Endothelial cell of umbilical vein (primary cell): ENCODE results near the gene DCLK1. TPM values are rescaled to one million over a fixed set of nuclear protein-coding genes. Genes with fewer than 3 reads are reported as not detected.
A peak's percentile ranks its signal among the peaks of the same experiment; 100 is the strongest.

Experiments
- BruUV-seq: library from RNA; stranded (reverse); fragments of 400-500 nt; replicated peaks from 2 replicates; lab custom pipeline; 2021; lab: Mats Ljungman, UMichigan
- CTCF ChIA-PET: fragments of 300-600, 350-600 bp; sonication (Branson Sonifier 250); formaldehyde crosslinking; loops from one replicate; lab custom pipeline; 2021; ENCODE audit warnings: antibody characterized with exemption, inconsistent platforms; lab: Charles Lee
- POLR2A ChIA-PET: fragments of 300-600, 350-600 bp; sonication (Branson Sonifier 250); formaldehyde crosslinking; loops from one replicate; lab custom pipeline; 2021; ENCODE audit warnings: antibody characterized with exemption, inconsistent platforms; lab: Charles Lee
- DNase-seq: peaks from one replicate; pipeline ENCODE4 v3.0.0-alpha.2; 2011; ENCODE audit warnings: low read depth, low spot score
- FAIRE-seq: peaks from 2 replicates; lab custom pipeline; 2011; peaks lifted over from hg19 to GRCh38; lab: Jason Lieb, UNC
- H2AFZ ChIP-seq: 2 replicates; pipeline ENCODE4 v1.6.0; 2012; ENCODE audit warnings: low read depth, low read length, control low read depth, inconsistent platforms
- H3K27ac ChIP-seq: 2 replicates; pipeline ENCODE4 v1.5.1; 2011; ENCODE audit warnings: low read depth, mild to moderate bottlenecking, control low read depth, low read length, moderate library complexity; ENCODE audit not compliant: insufficient read depth
- H3K27me3 ChIP-seq, 2 experiments: 2 replicates each; pipeline versions ENCODE4 v1.6.0 to v1.6.1; 2011; ENCODE audit warnings: low read length in 2 of 2, mixed read lengths in 1 of 2; ENCODE audit not compliant: control insufficient read depth in 2 of 2, insufficient read depth in 2 of 2
- H3K36me3 ChIP-seq, 2 experiments: 2 replicates in 1 of 2; 3 replicates in 1 of 2; pipeline ENCODE4 v1.5.1; 2011; ENCODE audit warnings: low read length in 2 of 2, mild to moderate bottlenecking in 1 of 2, moderate library complexity in 1 of 2; ENCODE audit not compliant: control insufficient read depth in 2 of 2, insufficient read depth in 2 of 2; ENCODE audit errors: extremely low read depth in 1 of 2
- H3K4me1 ChIP-seq: 3 replicates; pipeline ENCODE4 v1.5.1; 2011; ENCODE audit warnings: mild to moderate bottlenecking, low read length; ENCODE audit not compliant: control insufficient read depth, insufficient read depth; ENCODE audit errors: extremely low read depth
- H3K4me2 ChIP-seq: 2 replicates; pipeline ENCODE4 v1.6.1; 2011; ENCODE audit warnings: low read length, control low read depth, mixed read lengths; ENCODE audit not compliant: insufficient read depth
- H3K4me3 ChIP-seq, 3 experiments: fragments of 200-600 bp in 1 of 3; sonication (generic), shearing (Covaris generic) in 1 of 3; replicated peaks in 1 of 3; 2 replicates each; pipeline ENCODE4 v1.5.1; 2011 to 2016; ENCODE audit warnings: control low read depth in 3 of 3, low read length in 3 of 3, mild to moderate bottlenecking in 2 of 3, inconsistent platforms in 1 of 3, low read depth in 1 of 3, moderate library complexity in 1 of 3; ENCODE audit not compliant: insufficient read depth in 1 of 3
- H3K79me2 ChIP-seq: 2 replicates; pipeline ENCODE4 v1.6.0; 2012; ENCODE audit warnings: low read length, inconsistent platforms; ENCODE audit not compliant: control insufficient read depth, insufficient read depth
- H3K9ac ChIP-seq: replicated peaks from 2 replicates; pipeline ENCODE3; 2011; ENCODE audit warnings: low read length, control low read depth; ENCODE audit not compliant: insufficient read depth; ENCODE audit errors: extremely low read depth
- H3K9me1 ChIP-seq: replicated peaks from 3 replicates; pipeline ENCODE4 v1.6.0; 2011; ENCODE audit warnings: mild to moderate bottlenecking, low read length; ENCODE audit not compliant: control insufficient read depth, insufficient read depth; ENCODE audit errors: extremely low read depth
- H3K9me3 ChIP-seq: replicated peaks from 2 replicates; pipeline ENCODE4 v1.5.1; 2012; ENCODE audit warnings: low read length, inconsistent platforms; ENCODE audit not compliant: control insufficient read depth, insufficient read depth
- H4K20me1 ChIP-seq: replicated peaks from 2 replicates; pipeline ENCODE3; 2011; ENCODE audit warnings: mild to moderate bottlenecking, low read length; ENCODE audit not compliant: control insufficient read depth, insufficient read depth; ENCODE audit errors: extremely low read depth
- EZH2 ChIP-seq: IDR thresholded peaks from 2 replicates; pipeline ENCODE4 v1.6.1; 2012; ENCODE audit warnings: borderline replicate concordance, low read depth, mild to moderate bottlenecking, moderate library complexity, low read length, inconsistent platforms; ENCODE audit not compliant: severe bottlenecking
- FOS ChIP-seq: IDR thresholded peaks from 2 replicates; pipeline ENCODE4 v1.6.1; 2011; ENCODE audit warnings: mild to moderate bottlenecking, low read length, moderate library complexity, borderline replicate concordance; ENCODE audit not compliant: insufficient read depth
- GATA2 ChIP-seq: IDR thresholded peaks from 2 replicates; pipeline ENCODE4 v1.7.0; 2011; ENCODE audit warnings: low read depth, mild to moderate bottlenecking, moderate library complexity, mixed read lengths, low read length; ENCODE audit not compliant: insufficient read length, insufficient read depth
- JUN ChIP-seq: IDR thresholded peaks from 2 replicates; pipeline ENCODE4 v1.6.1; 2011; ENCODE audit warnings: borderline replicate concordance, low read depth; ENCODE audit not compliant: insufficient read length, insufficient read depth
- MYC ChIP-seq: IDR thresholded peaks from one replicate; pipeline ENCODE4 v1.6.1; 2011; ENCODE audit warnings: mild to moderate bottlenecking, low read depth, low read length
- POLR2A ChIP-seq: IDR thresholded peaks from 2 replicates; pipeline ENCODE4 v1.6.1; 2012; ENCODE audit warnings: low read depth, mild to moderate bottlenecking, control low read depth, low read length
- POLR2AphosphoS5 ChIP-seq: IDR thresholded peaks from 2 replicates; pipeline ENCODE4 v1.6.1; 2012; ENCODE audit warnings: low read depth, mild to moderate bottlenecking, control low read depth, low read length, moderate library complexity; ENCODE audit not compliant: insufficient read depth
- dilution Hi-C: fragments of 300-500 bp; cut with MboI; formaldehyde crosslinking; loops from one replicate; pipeline ENCODE4 v1.15.0; 2019; ENCODE audit warnings: low sequenced_read_pairs; ENCODE audit not compliant: extremely low pct_ligation_motif_present
- intact Hi-C: fragments of 100-400 bp; cut with micrococcal nuclease; formaldehyde crosslinking; loops from one replicate; pipeline ENCODE4 v1.10.0; 2022
- polyA plus RNA-seq, 4 experiments: library from polyadenylated mRNA; depleted of rRNA in 3 of 4; stranded (reverse) in 3 of 4; unstranded in 1 of 4; fragments of >200 nt; gene quantifications; 2 replicates each; pipeline versions ENCODE4 v1.2.1 to v1.2.3, GENCODE V29; 2011 to 2012; ENCODE audit warnings: missing spikeins in 1 of 4
- total RNA-seq: library from RNA; stranded (reverse); gene quantifications from 2 replicates; pipeline ENCODE4 v1.2.3, GENCODE V29; 2021
- TF ChIP-seq, protein P1 (sequence below): IDR thresholded peaks from 2 replicates; pipeline ENCODE4 v1.6.1; 2011; ENCODE audit not compliant: insufficient read depth, insufficient read length
- TF ChIP-seq, protein P2 (sequence below), 2 donors: IDR thresholded peaks; 1 replicate in 1 of 2; 2 replicates in 1 of 2; pipeline ENCODE4 v1.5.1; 2011; ENCODE audit warnings: low read length in 2 of 2, mild to moderate bottlenecking in 2 of 2, moderate library complexity in 2 of 2, control low read depth in 1 of 2, inconsistent platforms in 1 of 2, low read depth in 1 of 2; ENCODE audit not compliant: insufficient read depth in 1 of 2; ENCODE audit errors: extremely low read depth in 1 of 2

The DCLK1 gene
- total and polyA plus RNA-seq, 2 donors (not counting 3 experiments of a cell fraction or from before 2014, with no cell fraction given) = 0.28 to 3.9 TPM

DNA sequence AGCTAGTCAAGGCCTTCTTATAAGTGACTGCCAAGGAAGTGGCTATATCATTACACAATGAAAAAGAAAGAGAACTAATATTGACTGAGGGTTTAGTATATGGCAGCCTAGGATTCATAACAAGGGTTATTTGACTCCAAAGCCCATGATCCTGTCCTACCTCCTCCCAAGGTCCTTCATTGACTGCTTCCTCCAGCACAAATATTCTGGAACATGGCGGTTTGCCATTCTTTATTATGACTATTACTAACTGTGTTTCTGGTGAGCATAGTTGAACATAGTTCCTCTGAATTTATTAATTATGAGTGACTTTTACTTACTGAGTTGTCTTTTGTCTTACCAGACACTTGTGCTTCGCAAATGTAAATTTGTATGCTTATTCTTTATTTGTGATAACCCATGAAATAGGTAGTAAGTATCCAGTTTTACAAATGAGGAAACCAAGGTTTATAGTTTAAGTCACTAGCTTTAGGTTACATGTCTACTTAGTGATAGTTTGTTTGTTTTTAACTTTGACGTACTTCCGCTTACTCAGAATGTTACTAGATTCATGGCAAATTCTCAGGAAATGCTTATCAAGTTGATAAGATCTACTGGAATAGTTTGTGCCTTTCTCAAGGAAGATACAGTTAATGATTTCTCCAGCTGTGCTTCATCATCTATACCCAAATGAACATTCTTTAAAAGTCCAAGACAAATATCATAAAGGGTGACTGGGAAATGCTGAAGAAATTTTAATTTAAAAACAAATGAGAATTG lies 15.5 kb upstream of the DCLK1 start:
- DNase-seq (no peak), FAIRE-seq (no peak)
- dilution Hi-C loops (no loop called here), intact Hi-C loops (loop anchor here (1.0 to 5.0 kb wide), 2 partner anchors 201 to 308 kb away; partner anchors contain the start of gene SPART)
- H4K20me1 ChIP-seq = no peaks in the 10 kb centered on the region
- H3K4me2 ChIP-seq = no peak overlapping the region
- H3K27me3 ChIP-seq = peaks cover 0 to 2% of the 10 kb centered on the region in 2 experiments
- H3K79me2 ChIP-seq = no peaks in the 10 kb centered on the region
- no peaks in the 10 kb centered on the region for H3K9me3 ChIP-seq
- peak overlapping the region; percentile 31 for H3K9ac ChIP-seq
- H3K4me3 ChIP-seq = no peak overlapping the region
- peak overlapping the region; percentile 66 for H3K27ac ChIP-seq
- no peaks in the 10 kb centered on the region for H3K36me3 ChIP-seq
- H2AFZ ChIP-seq = no peak overlapping the region
- CTCF ChIA-PET = no interaction called here
- TF ChIP-seq POLR2AphosphoS5 (no peak), GATA2 (peak; percentile 65), JUN (no peak)
- TF ChIP-seq, protein P1, sequence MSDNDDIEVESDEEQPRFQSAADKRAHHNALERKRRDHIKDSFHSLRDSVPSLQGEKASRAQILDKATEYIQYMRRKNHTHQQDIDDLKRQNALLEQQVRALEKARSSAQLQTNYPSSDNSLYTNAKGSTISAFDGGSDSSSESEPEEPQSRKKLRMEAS = no peak
- no TSS peak for BruUV-seq
- H3K9me1 ChIP-seq = no peaks in the 10 kb centered on the region
- POLR2A ChIA-PET = no interaction called here
- H3K4me1 ChIP-seq = peaks cover 5% of the 10 kb centered on the region

DNA sequence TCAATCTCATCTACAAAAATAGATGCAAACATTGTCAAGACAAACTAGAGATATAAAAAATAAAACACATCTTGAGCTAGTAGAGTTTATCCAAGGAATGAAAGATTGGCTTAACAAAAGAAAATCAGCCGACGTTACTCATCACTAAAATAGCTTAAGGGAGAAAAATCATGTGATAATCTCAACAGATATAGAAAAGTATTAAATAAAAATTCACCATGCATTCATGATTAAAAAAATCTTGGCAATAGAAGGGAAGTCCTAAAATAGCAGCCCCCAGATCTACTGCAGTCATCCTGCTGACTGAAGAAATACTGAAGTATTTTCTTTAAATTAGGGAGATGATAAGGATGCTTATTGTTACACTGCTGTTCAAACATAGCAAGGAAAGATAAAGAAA lies 12.6 kb upstream of the DCLK1 start:
- Histone ChIP-seq H3K79me2 (no peaks in the 10 kb centered on the region), H3K9me1 (peaks cover 2% of the 10 kb centered on the region), H4K20me1 (no peaks in the 10 kb centered on the region), H3K9me3 (no peaks in the 10 kb centered on the region), H3K4me2 (no peak overlapping the region), H3K4me1 (peaks cover 5% of the 10 kb centered on the region), H3K27me3 (peaks cover 0 to 2% of the 10 kb centered on the region in 2 experiments), H3K9ac (no peak overlapping the region), H3K4me3 (no peak overlapping the region), H3K36me3 (no peaks in the 10 kb centered on the region), H2AFZ (no peak overlapping the region), H3K27ac (no peak overlapping the region)
- TF ChIP-seq POLR2AphosphoS5 (no peak), FOS (no peak), GATA2 (no peak), MYC (no peak), POLR2A (no peak), JUN (no peak), EZH2 (no peak)
- TF ChIP-seq, protein P2, sequence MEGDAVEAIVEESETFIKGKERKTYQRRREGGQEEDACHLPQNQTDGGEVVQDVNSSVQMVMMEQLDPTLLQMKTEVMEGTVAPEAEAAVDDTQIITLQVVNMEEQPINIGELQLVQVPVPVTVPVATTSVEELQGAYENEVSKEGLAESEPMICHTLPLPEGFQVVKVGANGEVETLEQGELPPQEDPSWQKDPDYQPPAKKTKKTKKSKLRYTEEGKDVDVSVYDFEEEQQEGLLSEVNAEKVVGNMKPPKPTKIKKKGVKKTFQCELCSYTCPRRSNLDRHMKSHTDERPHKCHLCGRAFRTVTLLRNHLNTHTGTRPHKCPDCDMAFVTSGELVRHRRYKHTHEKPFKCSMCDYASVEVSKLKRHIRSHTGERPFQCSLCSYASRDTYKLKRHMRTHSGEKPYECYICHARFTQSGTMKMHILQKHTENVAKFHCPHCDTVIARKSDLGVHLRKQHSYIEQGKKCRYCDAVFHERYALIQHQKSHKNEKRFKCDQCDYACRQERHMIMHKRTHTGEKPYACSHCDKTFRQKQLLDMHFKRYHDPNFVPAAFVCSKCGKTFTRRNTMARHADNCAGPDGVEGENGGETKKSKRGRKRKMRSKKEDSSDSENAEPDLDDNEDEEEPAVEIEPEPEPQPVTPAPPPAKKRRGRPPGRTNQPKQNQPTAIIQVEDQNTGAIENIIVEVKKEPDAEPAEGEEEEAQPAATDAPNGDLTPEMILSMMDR (IDR thresholded peaks at IDR 0.05; ENCODE audit: extremely low read depth in 1 of 2, insufficient read depth in 1 of 2, low read depth in 1 of 2, low read length in 2 of 2) = no peak
- TF ChIP-seq, protein P1 = no peak
- intact Hi-C loops (no loop called here), dilution Hi-C loops (no loop called here)
- no TSS peak for BruUV-seq
- CTCF ChIA-PET = interaction anchor here (2.1 kb wide), 1 partner anchor 11 kb away, joined by 8 read pairs; no protein-coding TSS in a partner anchor
- DNase-seq (no peak), FAIRE-seq (no peak)
- POLR2A ChIA-PET = no interaction called here
